HG02943 (cell line): ENCODE measurements around the gene TTC21A.
"Not testable (repeated sequence)": the region's sequence is repeated elsewhere in the genome, so short reads cannot be mapped to it uniquely, and the experiment has no call there.

ENCODE experiments used
- ATAC-seq: cut with Tn5 transposase; IDR thresholded peaks from one replicate; pipeline ENCODE4 v1.9.1; 2021; ENCODE audit warnings: mild to moderate bottlenecking, low read depth, moderate library complexity; ENCODE audit not compliant: unreplicated experiment

TTC21A gene

DNA sequence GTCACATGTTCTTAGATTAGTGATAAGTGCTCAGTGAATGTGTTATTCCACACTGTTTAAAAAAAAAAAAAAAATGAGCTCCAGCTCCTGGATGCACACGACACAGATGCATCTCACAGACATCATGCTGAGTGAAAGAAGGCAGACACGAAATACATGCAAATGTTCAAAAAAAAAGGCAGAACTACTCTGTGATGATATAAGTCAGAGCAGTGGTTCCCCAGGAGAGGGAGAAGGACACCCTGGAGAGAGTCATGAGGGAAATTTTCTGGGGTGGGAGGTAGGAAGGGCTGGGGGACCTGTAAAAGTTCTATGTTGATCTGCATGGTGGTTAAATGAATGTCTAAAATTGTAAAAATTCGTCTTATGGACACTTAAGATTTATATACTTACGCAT lies 41.6 kb downstream of the TTC21A start:
- no peak for ATAC-seq

DNA sequence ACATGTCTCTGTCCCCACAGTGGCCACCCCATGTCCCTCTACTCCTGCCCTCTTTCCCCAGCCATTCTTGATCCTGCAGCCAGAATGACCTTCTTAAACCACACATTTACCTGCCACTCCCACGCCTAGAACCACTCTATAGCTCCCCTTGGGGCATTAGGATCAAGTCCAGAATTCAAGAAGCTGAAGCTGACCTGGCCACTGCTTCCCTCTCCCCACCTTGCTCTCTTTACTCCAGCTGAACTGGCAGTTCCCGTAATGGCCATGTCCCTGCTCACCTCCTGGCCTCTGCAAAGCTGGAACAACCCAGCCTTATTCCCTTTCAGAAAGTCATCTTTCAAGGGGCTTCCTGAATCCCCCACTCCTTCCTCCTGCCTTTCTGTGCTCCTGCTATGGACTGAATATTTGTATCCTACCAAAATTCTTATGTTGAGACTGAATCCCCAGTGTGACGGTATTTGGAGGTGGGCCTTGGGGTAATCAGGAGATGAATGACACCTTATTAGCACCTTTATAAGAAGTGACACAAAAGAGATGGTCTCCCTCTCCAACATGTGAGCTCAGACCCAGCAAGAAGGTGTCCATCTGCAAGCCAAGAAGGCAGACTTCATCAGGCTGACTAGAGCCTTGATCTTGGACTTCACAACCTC lies 42.1 kb downstream of the TTC21A start:
- no peak for ATAC-seq

DNA sequence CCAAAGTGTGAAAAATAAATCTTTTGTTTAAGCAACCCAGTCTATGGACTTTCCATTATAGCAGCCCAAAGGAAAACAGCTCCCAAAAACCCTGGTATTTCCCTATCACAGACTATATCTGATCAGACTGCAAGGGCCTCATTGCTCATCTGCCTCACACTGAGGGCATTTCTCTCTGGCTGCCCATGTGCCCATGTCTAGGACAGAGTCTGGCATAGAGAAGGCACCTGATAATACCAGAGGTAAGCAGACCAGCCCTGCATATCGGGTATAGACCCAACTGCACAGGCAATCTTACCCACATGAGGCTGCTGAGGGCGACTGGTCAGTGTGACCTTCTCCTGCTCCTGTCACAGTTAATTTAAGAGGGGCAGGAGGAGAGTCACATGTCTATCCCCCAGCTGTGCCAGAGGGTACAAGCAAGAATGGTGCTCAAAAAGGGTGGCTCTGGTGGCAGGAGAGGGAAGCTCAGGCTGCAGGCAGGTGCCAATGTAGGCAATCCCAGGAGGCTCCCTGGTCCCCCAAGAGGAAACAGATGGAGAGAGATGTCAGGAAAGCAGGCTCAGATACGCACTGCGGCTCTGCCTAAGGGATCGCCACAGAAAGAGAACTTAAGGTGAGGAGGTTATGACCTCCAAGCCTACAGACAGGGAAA lies 42.8 kb downstream of the TTC21A start:
- no peak for ATAC-seq

DNA sequence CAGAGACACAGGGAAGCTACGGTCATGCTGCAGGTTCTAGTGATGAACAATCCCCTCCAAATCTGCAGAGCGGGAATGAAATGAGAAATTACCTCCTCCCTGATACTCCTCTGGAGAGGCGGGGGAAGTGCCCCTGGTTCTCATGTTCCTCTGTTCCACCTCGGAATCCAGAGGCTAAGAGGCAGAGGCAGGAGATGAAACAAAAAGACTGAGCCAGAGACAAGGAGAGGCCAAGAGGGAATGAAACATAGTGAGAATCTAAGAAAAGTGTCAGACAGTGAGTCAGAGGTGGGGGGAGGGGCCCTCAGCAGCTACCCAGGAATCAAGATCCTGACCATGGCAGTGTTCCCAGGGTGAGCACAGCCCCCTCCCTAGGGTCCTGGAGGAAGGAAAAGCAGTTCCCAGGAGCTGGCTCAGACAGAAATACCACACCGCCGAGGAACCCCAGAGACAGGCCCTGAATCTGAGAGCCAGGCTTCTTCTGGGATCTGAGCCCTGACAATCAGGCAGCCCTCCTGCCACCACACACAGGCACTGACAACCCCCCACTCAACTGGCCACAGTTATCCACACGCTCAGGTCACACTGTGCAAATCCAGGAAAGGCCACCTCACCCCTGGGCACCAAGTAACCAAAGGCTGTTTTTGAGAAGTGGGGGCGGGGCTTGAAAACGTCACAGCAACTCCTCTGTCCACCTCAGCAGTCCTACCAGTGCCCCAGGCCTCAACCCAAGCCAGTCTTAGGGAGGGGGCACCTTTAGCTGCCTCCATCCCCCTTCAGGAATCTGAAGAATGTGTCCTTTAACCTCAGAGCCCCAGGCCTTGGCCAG lies 43.5 kb downstream of the TTC21A start:
- ATAC-seq = no peak

DNA sequence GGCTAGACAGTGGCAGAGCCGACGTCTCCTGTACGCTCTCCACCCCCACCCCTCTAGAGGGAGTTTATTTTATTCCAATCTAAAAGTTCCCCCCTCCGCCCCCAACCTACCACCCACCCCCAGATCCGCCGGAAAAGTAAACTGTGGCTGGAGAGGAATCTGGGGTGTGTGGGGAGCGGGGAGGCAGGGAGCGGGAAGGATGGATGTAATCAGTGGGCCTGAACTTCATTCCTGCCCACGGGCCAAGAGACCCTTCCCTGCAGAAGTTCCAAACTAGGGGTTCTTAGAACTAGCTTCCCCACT lies 46.4 kb downstream of the TTC21A start:
- no peak for ATAC-seq

DNA sequence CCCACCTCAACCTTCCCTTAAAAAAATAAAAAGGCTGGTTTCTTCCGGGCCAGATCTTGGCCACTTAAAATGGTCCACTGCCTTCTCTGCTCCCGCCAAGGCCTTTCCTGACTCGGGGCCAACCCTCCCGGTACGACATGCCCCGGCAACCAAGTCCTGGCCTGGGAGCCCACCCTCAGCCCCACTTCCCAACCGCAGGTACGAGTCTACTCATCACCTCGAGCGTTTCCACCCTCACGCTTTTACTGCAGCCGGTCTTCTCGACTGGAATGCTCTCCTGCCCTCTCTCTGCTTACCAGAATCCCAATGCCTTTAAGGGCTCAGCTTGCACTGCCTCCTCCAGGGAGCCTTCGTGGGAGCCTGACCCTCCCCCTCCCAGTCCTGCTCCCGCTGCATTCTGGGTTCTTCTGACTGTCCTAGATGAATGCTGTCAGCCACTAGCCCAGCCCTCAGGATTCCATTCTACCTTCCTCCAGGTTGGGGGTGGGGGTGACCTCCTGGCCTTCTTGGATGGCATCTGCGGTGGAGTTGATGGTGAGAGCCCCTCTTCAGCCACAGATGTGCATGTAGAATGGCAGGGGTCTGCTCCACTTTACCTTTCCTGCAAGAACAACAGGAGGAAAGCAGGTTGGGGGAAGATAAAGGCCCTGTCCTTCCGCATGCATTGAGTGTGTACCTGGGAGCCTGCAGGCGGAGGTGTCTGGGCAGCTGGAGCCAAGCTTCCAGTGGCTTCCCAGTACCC lies 47.0 kb downstream of the TTC21A start:
- no peak for ATAC-seq

DNA sequence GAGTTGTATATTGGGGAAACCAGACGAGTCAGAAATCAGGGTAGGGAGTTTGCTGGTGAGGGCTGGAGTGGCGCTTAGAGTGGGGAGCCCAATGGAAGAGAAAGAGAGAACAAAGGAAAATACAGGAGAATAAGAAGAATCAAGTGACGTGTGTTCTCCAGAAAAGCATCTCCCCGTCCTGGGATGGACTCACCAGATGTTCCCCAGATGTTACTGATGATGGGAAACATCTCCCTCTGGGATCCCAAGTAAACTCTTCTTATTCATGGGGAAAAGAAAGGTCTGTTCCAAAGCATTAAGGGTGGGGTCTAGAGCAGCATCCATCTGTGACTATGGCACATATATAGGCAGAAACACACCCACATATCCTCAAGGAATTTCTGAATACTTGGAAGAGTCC lies 48.9 kb downstream of the TTC21A start:
- ATAC-seq = no peak

DNA sequence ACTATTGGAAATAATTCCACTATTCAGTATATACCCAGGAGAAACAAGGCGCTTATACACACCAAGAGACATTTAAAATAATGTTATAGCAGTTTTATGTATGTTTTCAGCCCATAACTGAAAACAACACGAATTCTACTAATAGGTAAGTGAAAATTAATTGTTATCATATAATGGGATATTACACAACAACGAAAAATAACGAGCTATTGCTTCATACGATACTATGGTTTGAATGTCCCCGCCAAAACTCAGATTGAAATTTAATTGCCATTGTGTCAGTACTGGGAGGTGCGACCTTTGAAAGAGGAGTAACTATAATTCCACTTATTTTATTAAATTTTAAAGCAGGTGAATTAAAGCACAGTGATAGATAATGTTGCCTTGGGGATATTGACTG lies 49.9 kb downstream of the TTC21A start:
- ATAC-seq = no peak

DNA sequence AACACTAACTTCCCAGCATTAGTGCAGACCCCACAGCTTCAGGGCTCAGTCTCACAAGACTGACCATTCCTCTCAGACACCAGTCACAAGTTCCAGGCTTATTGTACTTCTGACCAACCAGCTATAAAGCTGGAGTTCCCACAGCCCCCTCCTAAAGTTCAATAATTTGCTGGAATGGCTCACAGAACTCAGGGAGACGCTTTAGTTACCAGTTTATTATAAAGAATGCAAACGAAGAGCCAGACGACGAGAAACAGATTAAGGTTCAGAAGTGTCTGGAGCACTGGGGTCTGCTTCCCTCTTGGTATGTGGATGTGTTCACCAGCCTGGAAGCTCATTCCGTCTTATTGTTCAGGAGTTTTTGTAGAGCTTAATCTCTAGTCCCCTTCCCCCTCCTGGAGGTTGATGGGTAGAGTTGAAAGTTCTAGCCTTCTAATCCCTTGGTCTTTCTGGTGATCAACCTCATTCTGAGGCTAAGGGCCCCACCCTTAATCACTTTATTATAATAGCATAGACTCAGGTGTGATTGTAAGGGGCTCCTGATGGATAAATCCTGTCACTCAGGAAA lies 50.8 kb downstream of the TTC21A start:
- no peak for ATAC-seq

DNA sequence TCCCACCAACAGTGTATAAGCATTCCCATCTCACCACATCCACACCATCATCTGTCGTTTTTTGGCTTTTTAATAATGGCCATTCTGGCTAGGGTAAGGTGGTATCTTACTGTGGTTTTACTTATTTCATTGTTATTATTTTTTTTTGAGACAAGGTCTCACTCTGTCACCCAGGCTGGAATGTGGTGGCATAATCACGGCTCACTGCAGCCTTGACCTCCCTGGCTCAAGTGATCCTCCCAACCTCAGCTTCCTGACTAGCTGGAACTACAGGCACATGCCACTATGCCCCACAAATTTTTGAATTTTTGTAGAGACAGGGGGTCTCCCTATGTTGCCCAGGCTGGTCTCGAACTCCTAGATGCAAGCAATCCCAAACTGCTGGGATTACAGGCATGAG lies 56.9 kb downstream of the TTC21A start:
- ATAC-seq = no peak

DNA sequence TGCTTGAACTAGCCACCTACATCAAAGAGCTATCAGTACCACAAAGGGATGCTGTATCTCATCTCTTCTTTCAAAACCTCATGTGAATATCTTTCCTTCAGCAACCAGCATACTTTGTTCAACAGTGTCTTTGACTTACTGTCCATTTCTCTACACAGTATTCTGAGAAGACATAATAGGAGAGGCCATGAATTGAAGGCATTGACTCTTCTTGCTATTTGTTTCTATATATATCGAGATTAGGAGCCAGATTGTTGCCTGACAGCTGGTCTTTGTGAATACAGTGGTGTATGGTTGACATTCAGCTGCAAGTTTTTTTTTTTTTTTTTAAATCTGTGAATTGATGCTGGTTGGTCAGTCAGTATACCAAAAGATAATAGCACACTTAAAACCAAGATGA lies 58.0 kb downstream of the TTC21A start:
- ATAC-seq = no peak

DNA sequence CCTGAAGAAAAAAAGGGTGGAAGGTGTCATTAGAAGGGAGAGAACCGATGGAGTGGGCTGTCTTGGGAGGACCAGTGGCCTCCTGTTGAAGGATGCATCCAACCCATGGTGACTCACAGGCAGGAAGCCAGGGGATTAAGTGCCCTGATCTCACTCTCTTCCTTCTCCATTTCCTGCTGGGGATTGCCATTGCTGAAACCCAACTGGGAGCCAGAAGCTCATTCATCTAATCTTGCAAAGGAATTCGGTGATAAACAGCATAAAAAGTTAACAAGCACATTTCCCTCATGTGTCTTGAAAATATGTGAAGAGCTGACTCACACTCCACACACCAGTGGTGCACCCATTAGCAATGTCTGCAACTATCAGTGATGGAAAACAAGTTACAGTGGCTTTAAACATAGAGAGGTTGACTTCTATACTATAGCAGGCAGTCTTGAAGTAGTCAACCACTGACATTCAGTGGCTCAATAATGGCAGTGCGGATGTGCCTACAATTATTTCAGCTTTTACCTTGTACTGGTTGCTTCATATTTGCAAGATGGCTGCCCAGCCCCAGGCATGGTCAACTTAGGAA lies 58.7 kb downstream of the TTC21A start:
- ATAC-seq = no peak

DNA sequence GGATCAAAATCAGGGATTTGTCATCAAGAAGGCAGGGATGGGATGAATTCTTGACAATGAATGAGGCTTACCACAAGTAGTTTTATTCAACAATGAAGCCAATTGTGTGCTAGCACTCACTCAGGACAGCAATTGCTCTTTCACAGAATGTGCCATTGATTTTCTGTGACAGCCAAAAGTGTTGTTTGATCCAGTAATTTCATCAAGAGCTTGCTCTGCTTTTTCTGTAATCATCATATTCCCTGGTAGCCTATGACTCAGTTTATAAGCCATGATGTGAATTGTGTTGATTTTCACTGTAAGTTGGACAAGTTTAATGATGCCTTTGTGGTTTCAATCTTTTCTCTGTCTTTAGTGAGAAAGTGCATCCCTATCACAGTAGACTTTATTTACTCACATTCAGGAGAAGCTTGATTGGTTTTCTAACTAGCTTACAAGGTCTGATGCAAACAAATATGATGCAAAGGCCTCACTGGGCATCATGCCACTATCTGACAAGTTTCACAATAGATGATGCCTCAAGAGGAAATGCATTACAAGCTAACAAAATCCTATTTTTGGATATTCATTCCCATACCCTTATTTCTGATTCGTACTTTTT lies 59.6 kb downstream of the TTC21A start:
- ATAC-seq = no peak

DNA sequence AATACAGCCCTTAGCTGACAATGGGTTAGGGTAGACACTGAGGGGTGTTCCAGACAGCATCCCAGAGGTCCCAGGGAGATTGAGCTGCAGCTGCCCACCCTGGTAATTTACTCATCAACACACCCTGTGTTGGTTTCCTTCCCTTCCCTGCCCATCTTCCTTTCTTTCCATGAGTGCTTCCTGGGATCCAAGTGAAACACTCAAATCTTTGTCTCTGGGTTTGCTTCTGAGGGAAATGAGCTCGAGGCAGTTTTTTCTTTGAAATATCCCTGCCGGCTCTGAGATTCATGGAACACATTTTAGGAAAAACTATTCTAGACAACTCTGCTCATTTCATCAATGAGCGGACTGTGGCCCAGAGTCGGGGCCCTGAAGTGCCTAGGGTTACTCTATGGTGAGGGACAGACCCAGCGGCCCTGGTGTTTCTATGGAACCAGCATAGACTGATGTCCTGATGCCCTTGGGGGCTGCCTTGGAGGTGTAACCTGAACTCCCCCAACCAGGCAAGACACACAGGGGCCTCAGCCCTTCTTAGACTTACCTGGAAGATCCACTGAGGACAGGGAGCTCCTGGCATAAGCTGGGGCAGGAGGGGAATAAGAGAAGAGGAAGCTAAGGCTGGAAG lies 60.8 kb downstream of the TTC21A start:
- no peak for ATAC-seq

DNA sequence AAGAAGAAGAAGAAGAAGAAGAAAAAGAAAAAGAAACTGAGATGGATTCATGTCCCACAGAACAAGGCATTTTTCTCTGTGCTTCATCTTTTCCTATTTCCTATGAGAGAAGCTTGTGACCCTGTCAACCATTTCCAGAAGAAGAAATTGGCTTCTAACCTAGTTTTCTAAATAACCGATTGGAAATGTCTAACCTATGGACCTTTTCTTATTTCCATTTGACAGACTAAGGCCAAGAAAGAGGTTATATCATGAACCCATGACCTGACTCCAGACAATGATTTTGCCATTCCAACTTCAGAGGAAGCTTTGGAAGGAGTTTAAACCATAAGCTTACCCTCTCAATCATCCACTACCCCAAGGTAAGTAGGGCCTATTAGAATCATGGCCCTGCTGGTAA lies 62.2 kb downstream of the TTC21A start:
- no peak for ATAC-seq

DNA sequence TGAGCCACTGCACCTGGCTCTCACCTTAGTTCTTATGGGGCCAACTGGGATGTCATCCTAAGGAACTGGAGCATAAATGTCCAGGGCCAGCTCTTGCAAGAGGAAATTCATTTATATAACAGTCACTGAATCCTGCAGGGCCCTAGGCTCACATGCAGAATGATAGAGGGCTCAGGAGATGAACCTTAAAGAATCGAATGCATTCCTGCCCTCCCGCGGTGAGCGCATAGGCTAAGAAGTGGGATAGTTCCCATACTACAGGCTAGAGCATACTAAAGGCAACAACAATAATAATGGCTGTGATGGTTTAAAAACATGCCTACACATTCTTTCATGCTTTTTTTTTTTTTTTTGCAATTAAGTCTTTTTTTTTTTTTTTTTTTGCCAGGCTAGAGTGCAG lies 63.0 kb downstream of the TTC21A start:
- ATAC-seq = no peak

DNA sequence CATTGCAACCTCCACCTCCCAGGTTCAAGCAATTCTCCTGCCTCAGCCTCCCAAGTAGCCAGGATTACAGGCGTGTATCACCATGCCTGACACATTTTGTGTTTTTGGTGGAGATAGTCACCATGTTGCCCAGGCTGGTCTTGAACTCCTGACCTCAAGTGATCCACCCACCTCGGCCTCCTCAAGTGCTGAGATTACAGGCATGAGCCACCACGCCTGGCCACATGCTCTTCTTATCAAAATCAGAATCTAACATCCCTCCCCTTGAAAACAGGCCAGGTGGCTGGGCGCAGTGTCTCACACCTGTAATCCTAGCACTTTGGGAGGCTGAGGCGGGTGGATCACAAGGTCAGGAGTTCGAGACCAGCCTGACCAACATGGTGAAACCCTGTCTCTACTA lies 63.4 kb downstream of the TTC21A start:
- not testable (repeated sequence) for ATAC-seq

DNA sequence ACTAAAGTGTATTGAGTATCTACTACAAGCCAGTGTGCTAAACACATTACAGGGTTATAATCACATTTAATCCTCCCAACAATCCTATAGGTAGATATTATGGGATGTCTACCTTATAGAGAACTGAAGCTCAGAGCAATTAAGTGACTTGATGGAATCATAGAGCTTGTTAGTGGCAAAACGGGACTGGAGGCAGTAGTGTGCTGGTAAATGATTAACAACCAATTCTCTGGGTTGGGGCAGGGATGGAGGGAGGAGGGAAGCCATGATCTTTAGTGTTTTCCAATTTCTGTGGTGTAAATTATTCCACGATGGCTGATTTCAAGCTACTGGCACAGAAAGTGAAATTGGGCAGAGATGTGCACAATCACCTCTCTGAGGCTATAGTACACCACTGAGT lies 64.4 kb downstream of the TTC21A start:
- ATAC-seq = no peak

DNA sequence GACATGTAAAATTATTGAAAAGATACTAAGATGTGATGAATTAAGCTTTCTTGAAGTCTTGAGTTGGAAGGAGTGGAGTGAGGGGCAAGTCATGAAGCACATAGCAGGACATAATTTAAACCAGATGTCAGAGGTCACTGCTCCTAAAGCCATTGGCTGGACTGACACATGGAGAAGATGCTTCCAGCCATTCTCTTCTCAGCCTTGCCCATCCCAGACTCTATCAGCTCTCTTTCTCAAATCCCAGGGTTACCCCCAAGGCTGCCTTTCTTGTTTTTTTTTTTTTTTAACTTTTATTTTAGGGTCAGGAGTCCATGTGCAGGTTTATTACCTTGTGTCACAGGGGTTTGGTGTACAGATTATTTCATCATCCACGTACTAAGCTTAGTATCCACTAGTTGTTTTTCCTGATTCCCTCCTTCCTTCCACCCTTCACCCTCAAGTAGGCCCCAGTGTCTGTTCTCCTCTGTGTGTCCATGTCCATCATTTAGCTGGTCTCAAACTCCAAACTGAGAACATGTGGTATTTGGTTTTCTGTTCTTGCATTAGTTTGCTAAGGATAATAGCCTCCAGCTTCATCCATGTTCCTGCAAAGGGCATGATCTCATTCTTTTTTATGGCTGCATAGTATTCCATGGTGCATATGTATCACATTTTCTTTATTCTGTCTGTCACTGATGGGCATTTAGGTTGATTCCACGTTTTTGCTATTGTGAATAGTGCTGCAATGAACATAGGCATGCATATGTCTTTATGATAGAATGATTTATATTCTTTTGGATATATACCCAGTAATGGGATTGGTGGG lies 66.0 kb downstream of the TTC21A start:
- ATAC-seq = no peak
